Coronary artery (tissue), 2 donors: ENCODE measurements around the gene NCAM1.

ENCODE experiments used
- DNase-seq: peaks from one replicate; pipeline ENCODE4 v3.0.0-alpha.2; 2017; ENCODE audit warnings: low spot score
- H3K27ac ChIP-seq, 2 donors: fragments of 200-600 bp; sonication (generic); one replicate each; pipeline ENCODE4 v1.5.1; 2016 to 2019
- H3K4me3 ChIP-seq: fragments of 200-600 bp; sonication (generic); 2 replicates; pipeline ENCODE4 v1.5.1; 2016; ENCODE audit warnings: mild to moderate bottlenecking, moderate library complexity
- CTCF ChIP-seq: fragments of 200-600 bp; sonication (generic); IDR thresholded peaks from one replicate; pipeline ENCODE4 v1.5.1; 2019; ENCODE audit warnings: antibody characterized with exemption

NCAM1 gene

GRCh38 chr11:113065330-113065729, 104.1 kb downstream of the NCAM1 start:
- Histone ChIP-seq H3K4me3 (no peak overlapping the region), H3K27ac (no peak overlapping the region)
- TF ChIP-seq CTCF: no peak
- DNase-seq: no peak

- no peak for TF ChIP-seq CTCF
- DNase-seq: no peak
- H3K27ac ChIP-seq: no peak overlapping the region
- H3K4me3 ChIP-seq: no peak overlapping the region
Measured at GRCh38 chr11:113072237-113072858, 111.1 kb downstream of the NCAM1 start.

- H3K27ac ChIP-seq: no peak overlapping the region
- DNase-seq: no peak
- no peak overlapping the region for H3K4me3 ChIP-seq
- no peak for TF ChIP-seq CTCF
Measured at GRCh38 chr11:113073290-113073953, 112.2 kb downstream of the NCAM1 start.

GRCh38 chr11:113075586-113076095, 114.4 kb downstream of the NCAM1 start:
- H3K27ac ChIP-seq: no peak overlapping the region
- no peak overlapping the region for H3K4me3 ChIP-seq
- DNase-seq: no peak
- no peak for TF ChIP-seq CTCF

GRCh38 chr11:113077379-113077778, 116.2 kb downstream of the NCAM1 start:
- H3K4me3 ChIP-seq: no peak overlapping the region
- no peak for DNase-seq
- TF ChIP-seq CTCF: no peak
- no peak overlapping the region for H3K27ac ChIP-seq

GRCh38 chr11:113082341-113082955, 121.2 kb downstream of the NCAM1 start:
- no peak for DNase-seq
- Histone ChIP-seq H3K4me3 (no peak overlapping the region), H3K27ac (no peak overlapping the region)
- no peak for TF ChIP-seq CTCF
